NCI-H510A (cell line): ENCODE measurements around the gene GIMAP7.
"Not testable (repeated sequence)": the region's sequence is repeated elsewhere in the genome, so short reads cannot be mapped to it uniquely, and the experiment has no call there.

Experiments
- DNase-seq: peaks from one replicate; lab custom pipeline; 2025; lab: John Stamatoyannopoulos, UW

Gene GIMAP7

GRCh38 chr7:150514748-150515222, at the start of gene GIMAP7:
Gene GIMAP7, plus strand, starts transcription at chr7:150514872. Its CDS starts 5,103 bp downstream, at chr7:150519975.
- DNase-seq = no peak

GRCh38 chr7:150464962-150465361, 49.7 kb upstream of the GIMAP7 start:
- DNase-seq = no peak

GRCh38 chr7:150465414-150465813, 49.3 kb upstream of the GIMAP7 start:
- DNase-seq = no peak

GRCh38 chr7:150466477-150466876, 48.2 kb upstream of the GIMAP7 start:
- no peak for DNase-seq

- no peak for DNase-seq
Measured at GRCh38 chr7:150468241-150468640, 46.4 kb upstream of the GIMAP7 start.

- DNase-seq = no peak
Measured at GRCh38 chr7:150471886-150472285, 42.8 kb upstream of the GIMAP7 start.

DNA sequence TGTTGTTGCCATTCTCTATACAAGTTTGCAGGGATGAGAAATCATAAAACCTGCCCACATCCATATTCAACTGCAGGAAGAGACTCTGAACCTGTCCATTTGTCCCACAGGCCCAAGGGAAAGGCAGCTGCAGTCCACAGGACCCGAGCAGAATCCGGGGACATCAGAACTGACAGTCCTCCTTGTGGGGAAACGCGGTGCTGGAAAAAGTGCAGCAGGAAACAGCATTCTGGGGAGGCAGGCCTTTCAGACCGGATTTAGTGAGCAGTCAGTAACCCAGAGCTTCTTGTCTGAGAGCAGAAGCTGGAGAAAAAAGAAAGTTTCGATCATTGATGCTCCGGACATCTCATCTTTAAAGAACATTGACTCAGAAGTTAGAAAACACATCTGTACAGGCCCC, 40.8 kb upstream of the GIMAP7 start:
- no peak for DNase-seq

DNA sequence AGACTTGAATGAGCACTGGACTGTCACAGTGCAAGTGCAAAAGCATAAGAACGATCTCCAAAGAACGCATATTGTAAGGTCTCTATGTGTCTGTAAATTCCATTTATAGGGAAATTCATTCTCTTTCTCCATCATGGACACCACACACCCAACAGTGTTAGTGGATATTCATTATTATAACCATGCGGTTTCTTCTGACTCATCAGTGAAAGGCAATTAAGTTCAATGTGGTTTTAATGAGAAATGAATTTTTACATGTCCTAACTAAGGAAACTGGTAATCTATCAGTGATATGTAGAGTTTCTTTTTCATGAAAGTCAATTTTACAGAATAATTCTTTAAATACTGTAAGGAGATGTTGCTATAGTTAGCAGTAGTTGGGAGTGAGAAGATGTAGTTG, 38.4 kb upstream of the GIMAP7 start:
- DNase-seq = no peak

DNA sequence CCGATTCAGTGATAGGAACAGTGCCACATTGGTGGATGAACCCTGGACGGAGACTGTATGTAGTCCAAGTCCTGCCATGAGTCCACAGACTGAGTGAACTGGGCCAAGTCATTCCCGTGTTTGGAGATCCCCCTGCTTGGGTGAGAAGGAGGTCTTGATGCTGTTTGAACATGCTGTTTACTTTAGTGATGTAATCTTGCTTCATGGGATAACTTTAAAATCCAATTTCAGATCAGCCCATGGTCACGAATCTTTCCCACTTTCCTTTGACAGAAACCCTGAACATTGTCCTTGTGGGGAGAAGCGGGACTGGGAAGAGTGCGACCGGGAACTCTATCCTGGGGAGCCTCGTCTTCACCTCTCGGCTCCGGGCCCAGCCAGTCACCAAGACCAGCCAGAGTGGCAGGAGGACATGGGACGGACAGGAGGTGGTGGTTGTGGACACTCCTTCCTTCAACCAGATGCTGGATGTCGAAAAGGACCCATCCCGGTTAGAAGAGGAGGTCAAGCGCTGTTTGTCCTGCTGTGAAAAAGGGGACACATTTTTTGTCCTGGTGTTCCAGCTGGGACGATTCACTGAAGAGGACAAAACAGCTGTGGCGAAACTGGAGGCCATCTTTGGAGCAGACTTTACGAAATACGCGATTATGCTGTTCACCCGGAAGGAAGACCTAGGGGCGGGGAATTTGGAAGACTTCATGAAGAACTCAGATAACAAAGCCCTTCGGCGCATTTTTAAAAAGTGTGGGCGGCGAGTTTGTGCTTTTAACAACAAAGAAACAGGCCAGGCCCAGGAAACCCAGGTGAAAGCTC, 37.6 kb upstream of the GIMAP7 start:
- no peak for DNase-seq

- no peak for DNase-seq
Measured at GRCh38 chr7:150479023-150479716, 35.5 kb upstream of the GIMAP7 start.

DNA sequence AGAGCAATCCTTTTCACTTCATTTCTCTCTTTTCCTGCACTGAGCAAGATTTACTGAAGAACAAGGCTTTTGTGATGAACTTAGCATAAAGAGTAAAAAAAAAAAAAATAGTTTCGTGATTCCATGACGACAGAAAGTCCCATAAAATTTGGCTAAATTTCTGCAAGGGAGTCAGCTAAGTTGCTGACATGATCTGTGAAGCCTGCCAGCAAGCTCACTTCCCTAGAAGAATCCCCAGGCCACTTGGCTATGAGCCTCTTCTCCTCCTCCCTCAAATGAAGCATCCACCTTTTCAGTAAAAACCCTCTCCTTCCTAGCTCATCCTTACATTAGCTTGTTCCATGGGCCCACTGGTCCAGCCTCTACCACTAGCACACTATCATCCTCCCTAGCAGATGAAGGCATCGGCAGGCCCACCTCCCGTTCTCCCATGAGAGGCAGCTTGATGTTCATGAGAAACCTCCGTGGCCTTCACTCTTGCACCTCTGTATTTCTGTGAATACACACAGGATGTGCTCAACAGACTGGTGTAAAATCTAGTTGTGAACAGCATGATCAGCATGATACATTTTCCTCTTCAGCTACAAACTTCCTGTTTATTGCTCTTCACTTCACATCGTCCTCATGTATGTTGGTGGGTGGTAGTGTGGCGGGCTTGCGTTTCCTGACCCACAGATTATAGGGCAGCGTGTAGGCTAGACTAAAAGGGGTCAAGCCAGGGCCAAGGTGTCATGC, 33.3 kb upstream of the GIMAP7 start:
- no peak for DNase-seq

- DNase-seq = no peak
Measured at GRCh38 chr7:150481922-150482321, 32.8 kb upstream of the GIMAP7 start.

DNA sequence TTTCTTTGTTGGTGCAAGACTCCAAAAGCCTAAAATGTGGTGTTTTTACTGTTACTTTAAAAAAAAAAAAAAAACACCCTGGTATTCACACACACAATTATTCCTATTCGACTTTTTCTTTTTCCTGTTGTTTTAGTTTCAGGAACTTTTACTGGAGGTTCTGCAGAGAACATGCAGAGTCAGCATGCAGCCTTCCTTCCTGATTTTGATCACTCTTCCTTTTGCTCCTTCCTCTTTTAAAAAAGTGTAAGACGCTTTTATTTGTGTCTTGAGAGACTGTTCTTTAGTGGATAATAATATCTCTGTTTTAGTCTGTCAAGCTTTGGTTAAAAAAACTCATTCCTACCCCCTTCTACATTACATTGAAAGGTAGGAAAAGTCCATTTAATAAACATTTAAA, 31.2 kb upstream of the GIMAP7 start:
- not testable (repeated sequence) for DNase-seq

- DNase-seq = not testable (repeated sequence)
Measured at GRCh38 chr7:150484071-150484470, 30.6 kb upstream of the GIMAP7 start.

GRCh38 chr7:150487625-150488024, 27.0 kb upstream of the GIMAP7 start:
- DNase-seq = no peak

DNA sequence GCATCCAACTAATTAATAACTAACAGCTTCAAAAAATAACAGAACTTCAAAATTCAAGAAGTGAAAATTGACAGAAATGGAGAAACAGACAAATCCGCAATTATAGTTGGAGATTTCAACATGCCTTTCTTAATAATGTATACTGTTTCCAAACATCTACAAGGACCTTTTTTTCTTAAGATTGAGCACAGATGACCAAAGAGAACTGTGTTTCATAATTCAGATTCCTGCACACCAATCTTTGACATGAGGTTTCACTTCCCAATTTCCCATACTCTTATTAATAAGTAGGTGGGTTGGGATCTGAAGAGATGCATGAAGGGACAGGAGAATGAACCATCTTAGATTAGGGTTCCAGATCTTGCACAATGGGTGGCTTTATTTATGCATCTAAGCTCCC, 24.9 kb upstream of the GIMAP7 start:
- no peak for DNase-seq

DNA sequence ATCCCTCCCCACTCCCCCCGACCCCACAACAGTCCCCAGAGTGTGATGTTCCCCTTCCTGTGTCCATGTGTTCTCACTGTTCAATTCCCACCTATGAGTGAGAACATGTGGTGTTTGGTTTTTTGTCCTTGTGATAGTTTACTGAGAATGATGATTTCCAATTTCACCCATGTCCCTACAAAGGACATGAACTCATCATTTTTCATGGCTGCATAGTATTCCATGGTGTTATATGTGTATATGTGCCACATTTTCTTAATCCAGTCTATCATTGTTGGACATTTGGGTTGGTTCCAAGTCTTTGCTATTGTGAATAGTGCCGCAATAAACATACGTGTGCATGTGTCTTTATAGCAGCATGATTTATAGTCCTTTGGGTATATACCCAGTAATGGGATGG, 21.2 kb upstream of the GIMAP7 start:
- DNase-seq = not testable (repeated sequence)

- DNase-seq = no peak
Measured at GRCh38 chr7:150502519-150502918, 12.2 kb upstream of the GIMAP7 start.

DNA sequence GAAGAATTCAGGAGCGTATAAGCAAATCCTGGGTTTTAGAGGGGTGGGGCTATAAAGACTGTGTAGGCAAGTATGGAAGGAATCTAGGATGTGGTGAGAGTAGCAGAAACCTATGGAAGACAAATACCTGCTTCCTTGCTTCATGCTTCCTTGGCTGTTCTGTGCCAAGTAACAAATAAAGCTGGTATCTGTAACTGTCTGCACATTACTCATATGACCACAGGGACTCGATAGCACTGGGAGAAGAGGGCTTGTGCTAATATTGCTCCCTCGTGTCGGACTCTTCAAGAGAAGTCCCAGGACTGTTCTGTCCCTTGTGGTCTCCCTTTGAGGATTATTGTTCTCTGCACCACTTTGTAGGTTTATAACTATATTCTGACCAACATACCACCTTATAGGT, 11.5 kb upstream of the GIMAP7 start:
- DNase-seq = no peak

DNA sequence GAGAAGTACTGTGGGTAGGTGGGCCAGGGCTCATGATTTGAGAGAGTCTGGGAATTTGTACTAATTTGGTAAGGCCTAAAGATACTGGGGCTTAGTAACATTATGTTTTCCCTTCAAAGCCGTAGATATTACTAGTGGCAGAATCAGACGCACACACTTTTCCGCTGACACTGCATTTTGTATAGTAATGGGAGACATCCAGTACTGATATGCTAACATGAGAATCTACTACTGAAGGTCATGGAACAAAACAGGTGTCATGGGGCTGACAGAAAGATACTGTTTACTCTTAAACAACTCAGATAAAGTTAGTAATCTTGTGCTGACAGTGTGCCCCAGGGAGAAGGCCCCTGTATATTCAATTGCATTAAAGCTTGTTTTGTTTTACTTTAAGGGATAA, 11.1 kb upstream of the GIMAP7 start:
- DNase-seq = no peak

DNA sequence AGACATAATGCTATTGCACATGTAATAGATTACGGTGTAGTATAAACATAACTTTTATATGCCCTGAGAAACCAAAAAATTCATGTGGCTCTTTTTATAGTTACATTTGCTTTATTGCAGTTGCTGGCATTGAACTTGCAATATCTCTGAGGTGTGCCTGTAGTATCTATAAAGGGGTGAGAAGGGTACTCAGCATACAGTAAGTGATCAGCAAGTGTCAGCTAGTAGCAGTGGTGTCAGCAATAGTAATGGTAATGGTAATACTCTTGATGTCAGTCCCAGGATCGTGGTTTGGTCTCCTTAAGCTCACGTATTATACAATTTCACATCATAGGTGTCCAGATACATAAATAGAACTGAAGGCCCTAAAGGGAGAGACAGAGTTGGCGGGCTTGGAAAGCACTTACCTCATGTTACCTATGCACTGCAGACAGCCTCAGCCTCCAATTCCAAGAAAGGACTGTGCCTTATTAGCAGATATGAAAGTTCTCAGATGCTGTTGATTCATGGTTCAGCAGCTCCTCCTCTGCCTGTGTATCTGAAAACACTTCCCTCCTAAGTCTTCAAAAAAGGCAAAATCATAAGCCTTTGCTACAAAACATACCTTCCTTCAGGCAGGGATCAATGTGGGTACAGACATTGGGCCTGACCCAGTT, 6.6 kb upstream of the GIMAP7 start:
- no peak for DNase-seq

DNA sequence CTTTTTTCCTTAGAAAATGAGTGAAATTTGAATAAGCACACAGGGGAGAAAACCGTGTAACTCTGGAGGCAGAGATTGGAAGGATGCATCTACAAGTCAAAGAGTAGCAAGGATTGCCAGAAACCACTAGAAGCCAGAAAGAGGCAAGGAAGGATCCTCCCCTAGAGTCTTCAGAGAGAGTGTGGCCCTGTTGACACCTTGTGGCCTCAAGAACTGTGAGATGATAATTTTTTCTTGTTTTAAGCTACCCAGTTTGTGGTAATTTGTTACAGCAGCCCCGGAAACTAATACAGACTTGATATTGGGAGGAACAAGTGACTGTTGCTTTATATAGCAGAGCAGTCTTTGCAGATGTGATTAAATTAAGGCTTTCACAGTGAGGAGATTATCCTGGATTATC, 3.6 kb upstream of the GIMAP7 start:
- DNase-seq = no peak
